ENCODE measurements around the gene TARBP2.

TARBP2 gene, protein sequence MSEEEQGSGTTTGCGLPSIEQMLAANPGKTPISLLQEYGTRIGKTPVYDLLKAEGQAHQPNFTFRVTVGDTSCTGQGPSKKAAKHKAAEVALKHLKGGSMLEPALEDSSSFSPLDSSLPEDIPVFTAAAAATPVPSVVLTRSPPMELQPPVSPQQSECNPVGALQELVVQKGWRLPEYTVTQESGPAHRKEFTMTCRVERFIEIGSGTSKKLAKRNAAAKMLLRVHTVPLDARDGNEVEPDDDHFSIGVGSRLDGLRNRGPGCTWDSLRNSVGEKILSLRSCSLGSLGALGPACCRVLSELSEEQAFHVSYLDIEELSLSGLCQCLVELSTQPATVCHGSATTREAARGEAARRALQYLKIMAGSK

DNA sequence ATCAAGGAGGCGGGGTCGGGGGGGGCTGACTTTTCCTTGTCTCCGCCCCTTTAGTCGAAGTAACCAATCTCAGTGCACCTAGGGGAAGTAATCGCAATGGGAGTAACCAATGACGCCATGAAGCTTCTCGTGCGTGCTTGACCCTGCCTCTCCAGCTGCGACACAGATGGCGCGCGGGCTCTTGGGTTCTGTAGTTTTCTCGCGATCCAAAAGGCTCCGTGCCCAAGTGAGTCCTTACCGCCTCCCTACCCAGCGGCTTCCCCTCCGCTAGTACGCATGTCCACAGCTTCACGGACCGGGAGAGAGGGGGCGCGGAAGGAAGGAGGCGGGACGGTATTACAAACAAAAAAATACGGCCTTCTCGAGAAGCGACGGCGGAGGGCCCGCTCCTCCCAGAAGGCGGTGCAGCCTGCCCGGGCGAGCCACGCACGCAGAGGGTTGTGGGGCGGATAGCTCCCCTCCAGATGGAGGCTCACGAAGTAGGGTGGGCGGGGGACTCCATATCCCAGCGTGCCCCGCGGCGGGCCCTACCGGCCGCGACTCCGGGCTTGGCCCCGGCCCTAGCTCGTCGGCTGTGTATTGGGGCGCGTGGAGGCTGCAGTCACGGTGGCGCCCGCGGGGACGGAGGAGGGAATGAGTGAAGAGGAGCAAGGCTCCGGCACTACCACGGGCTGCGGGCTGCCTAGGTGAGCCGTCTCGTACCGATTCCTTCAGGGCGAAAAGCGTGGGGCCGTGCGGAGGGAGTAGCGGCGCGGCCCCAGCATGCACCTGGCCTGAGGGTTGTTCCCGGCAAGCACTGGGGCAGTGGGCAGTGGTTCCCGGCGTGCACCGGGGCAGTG lies at the start of gene TARBP2:
TSS of gene TARBP2 (plus strand) at position 508 of the 839 bp plus-strand sequence. CDS start at position 634, 126 bp downstream.
- DNase-seq (ENCODE audit: low spot score): peak; percentile 100

DNA sequence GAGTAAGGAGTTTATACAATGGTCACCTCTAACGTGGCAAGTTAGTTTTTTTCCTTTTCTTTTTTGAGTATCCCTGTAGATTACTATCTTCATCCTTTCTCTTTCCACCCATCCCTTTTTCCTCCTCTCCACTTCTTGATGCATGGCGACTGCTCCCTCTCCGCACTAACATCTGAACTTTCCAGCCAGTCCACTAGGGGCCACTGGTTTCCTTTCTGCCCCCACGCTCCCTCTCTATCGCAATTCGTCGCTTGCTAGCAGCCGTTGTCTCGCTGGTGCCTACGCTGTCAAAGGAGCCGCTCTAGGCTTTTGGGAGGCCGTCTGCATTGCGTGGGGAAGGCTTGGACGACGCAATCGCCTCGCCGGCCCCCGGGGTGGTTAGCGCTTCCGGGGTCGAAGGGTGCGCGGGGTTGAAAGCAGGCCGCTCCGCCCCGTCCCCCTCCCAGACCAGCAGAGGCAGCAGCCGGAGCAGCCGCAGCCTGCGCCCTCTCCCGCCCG lies 49.4 kb upstream of the TARBP2 start, which contains the start of gene PCBP2:
TSS of gene PCBP2 (plus strand) at position 442 of the 498 bp plus-strand sequence. CDS start 2,699 bp downstream, outside the sequence.
- peak; percentile 99 for DNase-seq (ENCODE audit: low spot score)

DNA sequence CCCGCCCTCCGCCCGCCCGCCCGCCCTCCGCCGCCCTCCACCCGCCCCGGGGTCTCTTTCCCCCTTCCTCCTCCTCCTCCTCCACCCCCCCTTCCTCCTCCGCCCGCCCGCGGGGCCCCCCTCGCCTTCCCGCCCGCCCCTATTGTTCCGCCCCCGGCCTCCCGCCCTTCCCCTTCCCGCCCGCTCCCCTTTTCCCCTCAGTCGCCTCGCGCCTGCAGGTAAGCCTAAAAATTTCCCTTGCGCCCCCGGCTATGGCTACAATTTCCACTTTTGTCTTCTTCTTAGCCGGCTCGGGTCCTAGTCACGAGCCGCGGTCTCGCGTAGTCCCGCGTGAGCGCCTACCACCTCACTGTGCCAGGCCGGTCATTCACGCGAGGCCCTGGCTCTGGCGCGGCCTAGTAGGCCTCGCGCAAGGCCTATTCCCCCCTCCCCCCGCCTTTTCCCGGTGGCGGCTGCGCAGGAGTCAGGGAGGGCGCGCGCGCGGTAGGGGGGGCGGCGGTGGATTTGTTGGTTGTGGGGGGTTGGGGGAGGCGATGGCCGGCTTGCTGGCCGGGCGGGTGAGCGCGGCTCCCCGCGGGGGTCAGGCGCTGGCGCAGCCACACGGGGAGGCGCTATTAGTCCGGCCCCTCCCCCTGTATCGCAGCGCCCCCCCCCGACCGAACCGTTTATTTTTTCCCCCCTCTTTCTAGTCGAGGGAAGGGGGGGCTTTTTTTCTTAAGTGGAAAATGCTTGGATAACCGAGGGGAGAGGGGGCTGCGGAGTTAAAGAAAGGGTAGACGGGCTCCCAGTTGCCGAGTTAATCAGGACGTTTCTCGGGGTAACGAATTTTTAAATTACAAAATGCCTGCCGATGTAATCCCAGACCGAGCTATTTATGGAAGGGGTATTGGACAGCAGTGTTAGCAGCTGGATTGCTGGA lies 48.7 kb upstream of the TARBP2 start:
- DNase-seq (ENCODE audit: low spot score): peak; percentile 83

DNA sequence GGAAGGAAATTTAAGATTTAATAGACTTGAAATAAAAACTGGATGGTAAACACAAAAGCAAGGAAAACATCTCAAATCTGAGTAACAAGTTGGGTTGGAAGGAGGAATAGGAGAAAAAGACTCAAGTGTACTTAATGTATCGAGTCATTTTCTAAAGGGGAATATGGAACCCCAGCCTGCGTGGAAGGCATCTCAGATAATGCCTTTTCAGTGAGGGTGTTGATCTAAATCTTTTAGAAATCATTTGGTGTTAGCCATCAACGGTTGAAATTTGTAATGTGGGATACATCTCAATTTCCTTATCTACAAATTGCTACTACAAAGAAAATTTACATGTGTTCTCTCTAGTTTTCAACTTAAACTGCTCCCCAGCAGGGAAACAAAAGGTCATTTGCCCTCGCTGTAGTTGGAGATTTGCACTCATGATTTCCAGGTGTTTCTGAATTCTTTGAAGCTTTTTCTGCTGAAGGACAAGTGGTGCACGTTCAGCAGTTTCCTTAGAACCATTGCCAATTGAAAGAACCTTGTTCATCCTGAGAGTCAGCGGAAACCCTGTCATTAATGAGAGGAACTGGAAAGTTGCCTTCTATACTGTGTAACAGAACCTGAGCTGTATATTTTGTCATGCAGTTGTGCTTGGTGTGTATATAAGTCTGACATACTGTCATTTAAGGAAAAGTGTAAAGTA lies 47.0 kb upstream of the TARBP2 start:
- DNase-seq (ENCODE audit: low spot score): no peak

DNA sequence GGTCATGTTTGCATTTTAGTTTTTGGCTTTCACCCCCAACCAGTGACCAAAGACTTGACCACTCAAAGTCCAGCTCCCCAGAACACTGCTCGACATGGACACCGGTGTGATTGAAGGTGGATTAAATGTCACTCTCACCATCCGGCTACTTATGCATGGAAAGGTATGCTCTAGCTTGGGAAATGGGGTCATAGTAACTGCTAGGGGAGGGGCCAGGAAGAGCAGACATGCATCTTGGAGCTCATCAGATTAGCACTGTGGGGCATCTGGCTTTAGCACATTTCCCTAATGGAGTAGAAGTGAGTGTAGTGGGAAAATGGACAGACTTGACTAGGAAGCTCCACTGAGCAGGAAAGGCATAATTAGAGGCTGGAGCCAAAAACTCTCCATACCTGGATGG lies 46.4 kb upstream of the TARBP2 start:
- DNase-seq (ENCODE audit: low spot score): no peak

DNA sequence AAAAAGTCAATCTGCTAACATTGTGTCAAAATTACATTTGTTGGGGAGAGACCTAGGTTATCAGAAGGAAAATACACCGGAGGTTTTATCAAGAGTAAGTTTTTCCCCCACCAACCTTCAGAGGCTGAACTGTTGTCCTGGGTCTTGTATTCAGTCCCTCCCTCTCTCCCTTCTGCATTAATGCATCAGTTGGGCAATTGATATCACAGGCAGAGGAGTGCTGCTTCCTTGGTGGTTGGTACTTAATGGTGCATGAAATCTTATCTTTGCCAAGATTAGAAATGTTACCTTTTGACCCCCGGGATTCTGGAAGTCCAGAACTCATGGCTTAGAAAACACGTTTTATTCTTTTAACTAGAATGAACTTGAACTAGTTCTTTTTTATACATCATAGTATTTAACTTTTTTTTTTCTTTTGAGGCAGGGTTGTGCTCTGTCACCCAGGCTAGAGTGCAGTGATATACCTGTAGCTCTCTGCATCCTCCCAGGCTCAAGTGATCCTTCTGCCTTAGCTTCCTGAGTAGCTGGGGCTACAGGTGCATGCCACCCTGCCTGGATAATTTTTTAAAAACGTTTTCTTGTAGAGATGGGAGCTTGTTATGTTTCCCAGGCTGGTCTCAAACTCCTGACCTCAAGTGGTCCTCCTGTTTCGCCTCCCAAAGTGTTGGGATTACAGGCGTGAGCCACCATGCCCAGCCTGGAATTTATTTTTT lies 44.3 kb upstream of the TARBP2 start:
- no peak for DNase-seq (ENCODE audit: low spot score)

DNA sequence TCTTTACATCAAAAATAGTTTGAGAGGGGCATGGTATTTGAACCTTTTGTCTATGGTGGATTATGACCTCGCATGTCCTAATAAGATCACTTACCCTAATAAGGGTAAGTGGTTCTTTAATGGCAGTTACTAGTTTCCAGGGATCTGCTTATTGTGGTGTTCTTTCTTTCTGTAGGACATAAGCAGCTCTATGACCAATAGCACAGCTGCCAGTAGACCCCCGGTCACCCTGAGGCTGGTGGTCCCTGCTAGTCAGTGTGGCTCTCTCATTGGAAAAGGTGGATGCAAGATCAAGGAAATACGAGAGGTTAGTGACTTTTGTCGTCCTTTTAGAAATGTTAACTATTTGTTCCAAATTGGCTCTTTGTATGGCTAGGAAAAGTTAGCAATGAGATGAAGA lies 42.0 kb upstream of the TARBP2 start:
- no peak for DNase-seq (ENCODE audit: low spot score)

DNA sequence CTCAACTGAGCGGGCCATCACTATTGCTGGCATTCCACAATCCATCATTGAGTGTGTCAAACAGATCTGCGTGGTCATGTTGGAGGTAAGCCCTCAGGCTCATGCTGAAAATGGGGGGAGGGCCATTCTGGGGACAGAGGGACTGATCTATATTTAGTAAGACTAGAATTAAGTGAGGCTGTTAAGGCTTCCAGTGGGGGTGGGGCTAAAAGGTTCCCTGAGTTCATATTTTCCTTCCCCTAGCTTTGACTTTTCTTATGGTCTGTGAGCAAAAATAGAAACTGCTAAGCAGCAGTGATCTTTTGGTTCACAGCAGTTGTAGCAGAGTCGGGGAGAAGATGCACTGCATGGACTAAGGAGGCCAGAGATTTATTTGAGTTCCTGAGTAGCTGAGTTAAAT lies 40.0 kb upstream of the TARBP2 start:
- DNase-seq (ENCODE audit: low spot score): no peak

DNA sequence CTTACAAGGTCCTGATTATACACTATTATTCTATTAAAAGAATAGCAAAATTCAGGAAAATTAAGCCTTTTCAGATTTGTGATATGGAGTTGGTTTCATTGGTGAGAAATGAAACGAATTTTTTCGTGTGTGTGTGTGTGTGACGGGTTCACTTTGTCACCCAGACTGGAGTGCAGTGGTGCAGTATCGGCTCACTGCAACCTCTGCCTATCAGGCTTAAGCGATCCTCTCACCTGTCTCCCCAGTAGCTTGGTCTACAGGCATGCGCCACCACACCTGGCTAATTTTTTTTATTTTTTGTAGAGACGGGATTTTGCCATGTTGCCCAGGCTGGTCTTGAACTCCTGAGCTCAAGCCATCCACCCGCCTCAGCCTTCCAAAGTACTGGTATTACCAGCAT lies 39.5 kb upstream of the TARBP2 start:
- no peak for DNase-seq (ENCODE audit: low spot score)

DNA sequence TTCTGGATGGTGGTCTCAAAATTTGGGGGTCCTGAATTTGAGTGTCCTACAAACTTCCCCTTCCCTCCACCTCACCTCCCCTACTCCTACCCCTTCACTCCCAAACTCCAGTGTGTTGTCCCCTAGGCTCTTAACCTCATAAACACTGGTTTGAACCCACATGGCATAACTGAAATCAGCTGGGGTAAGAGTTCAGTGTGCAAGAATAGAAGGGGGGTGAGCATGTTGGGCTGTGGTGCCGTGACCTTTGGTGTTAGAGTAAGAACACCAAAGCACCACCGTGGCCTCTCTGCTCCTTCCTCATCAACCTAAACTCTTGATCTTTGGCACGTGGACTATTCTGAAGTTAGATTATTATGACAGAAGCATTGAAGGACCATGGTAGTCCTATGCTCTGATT lies 38.1 kb upstream of the TARBP2 start:
- no peak for DNase-seq (ENCODE audit: low spot score)

DNA sequence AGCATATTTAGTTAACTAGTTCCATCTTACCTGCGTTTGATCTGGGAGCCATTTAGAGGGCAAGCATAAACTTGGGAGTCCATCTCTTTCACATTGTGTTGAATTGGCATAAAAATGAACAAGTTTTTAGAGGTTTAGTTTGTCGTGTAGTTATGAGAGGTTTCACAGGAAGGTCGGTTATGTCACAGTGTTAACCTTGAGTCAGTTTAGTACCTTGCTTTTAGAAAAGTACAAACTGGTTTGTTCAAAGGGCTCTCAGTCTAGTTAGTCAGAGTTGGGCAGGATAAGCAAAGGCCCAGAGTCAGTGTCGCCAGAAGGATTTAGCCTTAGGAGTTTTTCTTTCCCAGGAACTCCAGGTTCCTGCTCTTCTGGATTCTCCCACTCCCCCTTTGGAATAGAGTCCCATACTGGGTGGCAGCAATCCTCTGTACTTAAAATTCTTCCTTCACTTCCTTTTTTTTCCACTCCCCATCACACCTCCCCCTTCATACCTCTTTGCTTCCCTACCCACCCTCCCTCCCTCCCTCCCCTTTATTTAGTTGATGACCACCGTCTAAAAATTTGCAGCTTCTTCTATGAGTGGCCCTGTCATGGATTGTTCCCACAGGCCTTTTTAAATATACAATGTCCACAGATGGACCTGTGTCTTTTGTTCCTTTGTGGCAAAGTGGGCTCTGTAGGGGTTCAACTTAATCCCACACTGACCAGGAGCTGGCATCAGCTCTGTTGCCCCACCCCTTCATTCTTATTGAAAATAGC lies 37.1 kb upstream of the TARBP2 start:
- no peak for DNase-seq (ENCODE audit: low spot score)

DNA sequence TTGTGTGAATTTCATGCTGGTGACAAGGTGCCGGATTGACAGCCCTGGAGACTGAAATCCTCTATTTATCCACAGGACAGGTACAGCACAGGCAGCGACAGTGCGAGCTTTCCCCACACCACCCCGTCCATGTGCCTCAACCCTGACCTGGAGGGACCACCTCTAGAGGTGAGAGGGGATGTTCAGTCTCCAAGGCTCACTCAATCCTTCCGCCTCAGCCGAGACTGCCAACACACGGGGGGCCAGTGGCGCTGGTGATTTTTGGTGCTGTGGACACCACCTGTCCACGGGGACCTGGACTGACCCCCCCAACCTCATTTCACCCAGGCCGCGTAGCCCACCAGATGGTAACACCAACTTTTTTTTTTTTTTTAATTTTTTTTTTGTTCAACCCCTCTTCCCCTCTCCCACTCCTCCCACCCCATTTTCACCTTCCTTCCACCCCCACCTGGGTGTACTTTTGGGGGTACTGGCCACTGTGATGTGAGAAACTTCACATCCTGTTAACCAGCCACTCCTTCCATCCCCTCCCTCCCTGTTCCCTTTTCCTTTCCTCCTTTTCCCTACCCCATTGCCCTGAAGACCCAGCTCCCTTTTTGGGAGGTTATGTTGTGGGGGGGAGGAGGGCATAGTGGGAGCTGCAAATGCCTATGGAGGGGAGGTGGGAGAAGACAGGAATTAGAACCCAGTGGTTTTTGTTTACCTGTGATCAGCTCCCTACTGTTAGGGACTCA lies 36.2 kb upstream of the TARBP2 start:
- DNase-seq (ENCODE audit: low spot score): no peak

DNA sequence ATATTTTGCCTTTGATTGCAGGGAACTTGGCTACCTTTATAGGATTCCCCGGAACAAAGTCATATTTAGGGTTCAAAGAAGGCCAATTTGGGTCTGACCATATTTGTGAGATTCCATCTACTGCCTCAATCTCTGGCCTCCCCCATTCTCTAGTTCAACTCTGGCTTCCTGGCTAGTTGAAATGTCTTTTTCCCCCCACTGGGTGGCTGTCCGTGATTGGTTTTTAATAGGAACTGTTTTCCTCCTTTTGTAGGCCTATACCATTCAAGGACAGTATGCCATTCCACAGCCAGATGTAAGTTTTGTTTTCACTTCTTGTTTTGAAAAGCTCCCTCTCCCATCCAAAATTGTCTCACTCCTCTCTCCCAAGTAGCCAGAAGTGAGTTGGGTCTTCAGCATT lies 35.4 kb upstream of the TARBP2 start:
- no peak for DNase-seq (ENCODE audit: low spot score)

DNA sequence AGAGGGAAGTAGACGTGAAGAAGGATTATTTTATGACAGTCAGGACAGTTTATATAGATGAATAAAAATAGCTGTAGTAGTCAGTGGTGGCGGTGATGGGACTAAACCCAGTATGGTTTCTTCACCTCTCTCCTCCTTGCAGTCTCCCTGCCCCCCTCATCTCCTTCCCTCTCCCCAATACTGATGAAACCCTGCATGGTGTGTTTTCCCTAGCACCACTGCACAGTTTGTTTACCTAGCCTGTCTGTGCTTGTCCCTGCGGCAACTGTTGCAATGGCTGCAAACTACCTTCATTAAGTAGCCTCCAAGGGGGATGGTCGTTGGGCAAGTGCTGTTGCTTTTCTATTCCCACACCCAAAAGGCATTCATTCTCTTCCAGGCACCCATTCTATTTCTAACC lies 34.4 kb upstream of the TARBP2 start:
- no peak for DNase-seq (ENCODE audit: low spot score)

DNA sequence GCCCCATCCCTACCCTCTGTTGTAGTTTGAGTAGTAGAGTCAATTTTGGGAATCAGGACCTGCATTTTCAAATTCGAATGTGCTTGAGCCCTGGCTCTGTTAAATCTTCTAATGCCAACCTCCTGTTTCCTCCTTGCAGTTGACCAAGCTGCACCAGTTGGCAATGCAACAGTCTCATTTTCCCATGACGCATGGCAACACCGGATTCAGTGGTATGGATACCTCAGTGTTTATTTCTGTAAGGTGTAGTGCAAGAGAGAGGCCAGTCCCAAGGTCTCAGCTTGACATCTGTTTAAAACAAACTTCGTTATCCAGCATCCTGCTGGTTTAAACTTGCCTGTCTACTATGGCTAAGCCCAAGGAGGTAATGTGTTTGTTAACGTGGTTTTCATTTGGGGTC lies 34.0 kb upstream of the TARBP2 start:
- DNase-seq (ENCODE audit: low spot score): no peak

DNA sequence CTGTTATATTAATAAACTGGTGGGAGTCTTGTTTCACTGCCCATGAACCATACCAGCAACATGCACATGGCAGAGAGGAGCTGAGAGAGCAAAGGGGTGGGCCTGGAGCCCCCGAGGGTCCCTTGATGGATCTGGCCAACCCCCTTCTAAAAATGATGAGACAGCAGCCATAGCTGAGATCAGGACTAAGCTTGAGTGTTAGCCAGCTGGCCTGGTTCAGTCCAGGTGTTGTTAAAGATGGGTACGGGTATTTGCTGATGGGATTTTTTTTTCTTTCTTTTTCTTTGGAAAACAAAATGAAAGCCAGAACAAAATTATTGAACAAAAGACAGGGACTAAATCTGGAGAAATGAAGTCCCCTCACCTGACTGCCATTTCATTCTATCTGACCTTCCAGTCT lies 33.2 kb upstream of the TARBP2 start:
- no peak for DNase-seq (ENCODE audit: low spot score)

DNA sequence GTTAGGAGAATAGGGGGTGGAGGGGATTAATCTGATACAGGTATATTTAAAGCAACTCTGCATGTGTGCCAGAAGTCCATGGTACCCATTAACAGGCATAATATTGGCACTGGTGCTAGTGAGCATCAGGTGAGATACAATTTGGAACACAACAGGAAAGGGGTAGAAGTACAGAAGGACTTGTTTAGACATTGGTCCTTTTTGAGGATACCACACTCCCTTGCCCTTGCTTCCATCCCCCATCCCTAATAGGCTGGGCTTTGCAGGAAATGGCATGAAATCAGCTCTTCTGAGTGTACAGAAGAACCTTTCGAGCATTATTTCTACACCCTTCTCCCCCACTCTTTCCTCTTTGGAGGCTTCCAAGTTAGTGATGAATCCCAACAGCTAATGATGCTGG lies 32.8 kb upstream of the TARBP2 start:
- DNase-seq (ENCODE audit: low spot score): no peak

DNA sequence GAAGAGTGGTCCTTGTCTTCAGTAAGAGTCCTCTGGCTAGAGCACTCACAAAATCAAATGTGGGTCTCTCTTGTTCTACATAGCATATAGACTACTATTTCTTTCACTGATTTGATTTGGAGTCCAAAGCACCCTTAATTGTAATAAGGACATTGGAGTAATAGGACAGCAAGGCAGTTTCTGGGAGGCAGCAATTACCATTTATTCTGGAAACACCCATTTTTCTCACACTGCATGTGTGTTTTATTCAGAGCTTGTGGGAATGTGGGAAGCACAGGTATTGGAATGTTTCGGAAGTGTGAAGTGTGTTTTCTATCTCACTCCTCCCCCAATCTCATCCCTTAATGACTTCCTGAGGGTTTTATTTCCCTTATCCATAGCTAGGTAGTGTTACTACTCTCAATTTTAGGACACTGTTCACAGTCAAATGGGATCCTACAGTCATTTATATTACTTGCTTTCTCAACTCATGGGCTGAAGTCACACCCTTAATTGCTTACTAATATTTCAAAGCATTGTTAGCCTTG lies 29.0 kb upstream of the TARBP2 start:
- no peak for DNase-seq (ENCODE audit: low spot score)

DNA sequence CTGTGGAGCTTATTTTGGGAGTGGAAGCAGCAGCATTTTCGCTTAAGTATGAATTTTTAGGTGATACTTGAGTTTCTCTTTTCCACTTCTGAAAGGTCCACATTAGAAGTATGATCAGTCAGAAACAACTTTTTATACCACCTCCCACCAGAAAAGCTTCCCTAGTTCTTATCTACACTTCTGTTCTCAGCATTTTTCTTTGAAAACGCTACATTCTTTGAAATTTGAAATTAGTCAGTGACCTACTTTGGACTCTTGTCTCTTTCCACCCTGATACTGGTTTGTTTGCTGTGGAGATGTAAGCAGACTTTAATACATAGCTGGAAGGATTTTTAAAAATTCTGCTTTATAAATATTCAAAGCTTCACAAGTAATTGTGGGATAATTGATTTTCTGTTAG lies 27.0 kb upstream of the TARBP2 start:
- no peak for DNase-seq (ENCODE audit: low spot score)

Data from kidney tubule cell (primary cell).